ENCODE results near the gene GET4. TPM values are rescaled to one million over a fixed set of nuclear protein-coding genes. Genes with fewer than 3 reads are reported as not detected.
A peak's percentile ranks its signal among the peaks of the same experiment; 100 is the strongest.

GET4 gene
- total and polyA plus RNA-seq, 2 of the 4 experiments (the other 2 are of a cell fraction) = 11.3 to 30.9 TPM

DNA sequence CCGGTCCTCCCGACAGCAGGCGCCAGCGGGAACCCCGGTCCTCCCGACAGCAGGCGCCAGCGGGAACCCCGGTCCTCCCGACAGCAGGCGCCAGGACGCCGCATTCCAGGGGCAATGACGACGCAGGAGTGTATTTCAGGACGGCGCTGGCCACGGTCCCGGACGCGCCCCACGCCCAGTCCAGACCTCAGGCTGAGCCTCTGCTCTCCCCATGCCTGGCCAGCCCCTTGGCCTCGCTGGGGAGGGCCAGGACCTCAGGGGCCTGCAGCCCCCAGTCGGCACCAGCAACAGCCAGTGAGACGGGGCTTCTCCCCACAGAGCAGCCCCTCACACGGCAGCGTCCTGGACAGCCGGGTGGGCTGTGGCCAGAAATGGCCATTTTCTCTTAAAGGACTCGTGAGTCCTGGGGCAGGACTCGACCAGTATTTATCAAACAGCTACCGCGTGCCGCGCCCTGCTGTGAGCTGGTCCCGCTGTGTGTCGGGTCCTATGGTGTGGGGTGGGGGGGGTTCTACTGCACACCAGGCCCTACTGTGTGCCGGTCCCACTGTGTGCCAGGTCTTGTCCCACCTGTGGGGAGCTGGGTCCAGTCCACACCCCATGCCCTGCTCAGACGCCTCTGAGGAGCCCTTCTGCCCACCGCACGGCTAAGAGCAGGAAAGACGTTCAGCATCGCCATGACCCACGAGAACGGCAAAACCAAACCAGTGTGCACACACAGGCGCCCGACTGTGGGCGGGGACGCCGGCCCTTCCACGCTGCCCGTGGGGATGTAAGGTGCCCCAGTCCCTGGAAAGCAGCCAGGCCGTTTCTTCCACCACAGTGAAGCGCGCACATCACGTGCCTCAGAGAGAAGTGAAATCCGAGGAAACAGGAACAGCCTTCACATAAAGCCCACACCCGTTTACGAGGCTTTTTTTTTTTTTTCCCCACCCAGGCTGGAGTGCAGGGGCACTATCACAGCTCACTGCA is 33.3 kb downstream of the GET4 start:
- H3K18ac ChIP-seq (ENCODE audit: low read depth, low read length) = no peak overlapping the region
- TF ChIP-seq MXI1 (IDR thresholded peaks at IDR 0.05; ENCODE audit: borderline replicate concordance, low read depth, low read length) = no peak
- no peak for TF ChIP-seq BHLHE40 (IDR thresholded peaks at IDR 0.05; ENCODE audit: low read depth, low read length)
- TF ChIP-seq MAZ (IDR thresholded peaks at IDR 0.05; ENCODE audit: borderline replicate concordance, low read depth, low read length) = no peak
- TF ChIP-seq NFE2L2 (IDR thresholded peaks at IDR 0.05; ENCODE audit: low read depth, low read length) = no peak
- no peak for TF ChIP-seq FOS (IDR thresholded peaks at IDR 0.05; ENCODE audit: low read depth, low read length)
- TF ChIP-seq POLR2A (IDR thresholded peaks at IDR 0.05; ENCODE audit: low read depth, low read length) = no peak
- TF ChIP-seq RAD21 (IDR thresholded peaks at IDR 0.05; ENCODE audit: low read length) = no peak
- no peak for TF ChIP-seq SMC3 (IDR thresholded peaks at IDR 0.05; ENCODE audit: low read depth, low read length)
- TF ChIP-seq, protein P1, sequence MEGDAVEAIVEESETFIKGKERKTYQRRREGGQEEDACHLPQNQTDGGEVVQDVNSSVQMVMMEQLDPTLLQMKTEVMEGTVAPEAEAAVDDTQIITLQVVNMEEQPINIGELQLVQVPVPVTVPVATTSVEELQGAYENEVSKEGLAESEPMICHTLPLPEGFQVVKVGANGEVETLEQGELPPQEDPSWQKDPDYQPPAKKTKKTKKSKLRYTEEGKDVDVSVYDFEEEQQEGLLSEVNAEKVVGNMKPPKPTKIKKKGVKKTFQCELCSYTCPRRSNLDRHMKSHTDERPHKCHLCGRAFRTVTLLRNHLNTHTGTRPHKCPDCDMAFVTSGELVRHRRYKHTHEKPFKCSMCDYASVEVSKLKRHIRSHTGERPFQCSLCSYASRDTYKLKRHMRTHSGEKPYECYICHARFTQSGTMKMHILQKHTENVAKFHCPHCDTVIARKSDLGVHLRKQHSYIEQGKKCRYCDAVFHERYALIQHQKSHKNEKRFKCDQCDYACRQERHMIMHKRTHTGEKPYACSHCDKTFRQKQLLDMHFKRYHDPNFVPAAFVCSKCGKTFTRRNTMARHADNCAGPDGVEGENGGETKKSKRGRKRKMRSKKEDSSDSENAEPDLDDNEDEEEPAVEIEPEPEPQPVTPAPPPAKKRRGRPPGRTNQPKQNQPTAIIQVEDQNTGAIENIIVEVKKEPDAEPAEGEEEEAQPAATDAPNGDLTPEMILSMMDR (conservative IDR thresholded peaks at IDR 0.05; ENCODE audit: low read depth, low read length) = no peak
- TF ChIP-seq CHD1 (IDR thresholded peaks at IDR 0.05; ENCODE audit: low read depth, low read length) = no peak
- TF ChIP-seq RFX5 (IDR thresholded peaks at IDR 0.05; ENCODE audit: low read depth, low read length) = no peak
- H3K9me3 ChIP-seq (ENCODE audit: control insufficient read depth, insufficient read depth, low read length) = no peaks in the 10 kb centered on the region
- in situ Hi-C loops (cut with MboI; ENCODE audit: low sequenced_read_pairs) = no loop called here
- no peak overlapping the region for H2BK120ac ChIP-seq (ENCODE audit: low read depth, low read length)
- H3K4me3 ChIP-seq (ENCODE audit: insufficient read depth, low read depth, low read length) = no peak overlapping the region
- no TSS peak for BruUV-seq (replicated peaks)
- H4K91ac ChIP-seq (ENCODE audit: insufficient read depth, low read depth, low read length) = 0 out of 2 replicates have a peak overlapping the region, but pooled peaks have one; percentile 32
- peak overlapping the region; percentile 87 for H2AFZ ChIP-seq (replicated peaks; ENCODE audit: low read length, poor library complexity)
- H4K20me1 ChIP-seq (ENCODE audit: insufficient read depth, low read length) = no peaks in the 10 kb centered on the region; the same call in 1 of the 2 replicates
- H3K56ac ChIP-seq (ENCODE audit: extremely low read depth, insufficient read depth, low read length) = no peak overlapping the region
- ChIA-PET CTCF (no interaction called here), POLR2A (ENCODE audit: unreplicated experiment) (no interaction called here)
- H3K27ac ChIP-seq (ENCODE audit: insufficient read depth, low read length) = no peak overlapping the region; the same call in 1 of the 2 replicates
- peak; percentile 63 for ATAC-seq (ENCODE audit: low read depth)
- no peak overlapping the region for H2BK20ac ChIP-seq (ENCODE audit: low read depth, low read length)
- no peak overlapping the region for H3K4ac ChIP-seq (ENCODE audit: low read depth, low read length)
- H4K5ac ChIP-seq (ENCODE audit: low read depth, low read length) = no peak overlapping the region
- H3K36me3 ChIP-seq (ENCODE audit: control insufficient read depth, insufficient read depth, low read length) = no peaks in the 10 kb centered on the region
- H3K4me2 ChIP-seq (ENCODE audit: low read depth, low read length) = peak overlapping the region; percentile 5; the same call in 1 of the 2 replicates
- no peak overlapping the region for H2BK15ac ChIP-seq (ENCODE audit: low read depth, low read length)
- no peak overlapping the region for H3K14ac ChIP-seq (replicated peaks; ENCODE audit: low read depth, low read length)
- H2BK5ac ChIP-seq (ENCODE audit: low read depth, low read length, poor library complexity, severe bottlenecking) = no peak overlapping the region
- WGBS, 2 experiments (ENCODE audit: extremely low coverage in 2 of 2, insufficient read length in 1 of 2) = 60% methylated on average over 19 of the region's 58 CpGs; no CpG with 5 or more reads in 1 of the 2 experiments
- H2AK9ac ChIP-seq (replicated peaks; ENCODE audit: low read depth, low read length, poor library complexity) = peak overlapping the region; percentile 89
- H4K8ac ChIP-seq (ENCODE audit: low read depth in 2 of 2, low read length in 2 of 2) = peak overlapping the region in 1 of 2 experiments; percentile 78; a peak in 2 of 4 replicates
- dilution Hi-C loops (cut with HindIII; ENCODE audit: low sequenced_read_pairs, unreplicated experiment) = no loop called here
- no peak overlapping the region for H3K9ac ChIP-seq (ENCODE audit: low read depth, low read length)
- H3K23ac ChIP-seq (ENCODE audit: low read depth, low read length) = no peak overlapping the region
- intact Hi-C loops (cut with micrococcal nuclease) = loop anchor here (1.0 to 10.0 kb wide), 3 partner anchors 45 to 155 kb away; partner anchors contain the start of genes ADAP1 and GPR146
- H3K9me1 ChIP-seq (ENCODE audit: insufficient read depth, low read length) = no peaks in the 10 kb centered on the region
- H3K27me3 ChIP-seq (ENCODE audit: control insufficient read depth, insufficient read depth, low read length) = no peaks in the 10 kb centered on the region; the same call in 1 of the 2 replicates
- no peaks in the 10 kb centered on the region for H3K79me1 ChIP-seq (ENCODE audit: low read depth in 1 of 2, low read length in 2 of 2)
- DNase-seq = peak; percentile 15
- peak overlapping the region; percentile 35 for H2AK5ac ChIP-seq (ENCODE audit: low read depth, low read length)
- peaks cover 1% of the 10 kb centered on the region; the same call in 1 of the 2 replicates for H3K4me1 ChIP-seq (ENCODE audit: control insufficient read depth, insufficient read depth, low read length)

Data from IMR-90 (cell line).